HEK293 (cell line): Measurements from ENCODE around the gene PP2D1.
A peak's percentile ranks its signal among the peaks of the same experiment; 100 is the strongest.

Experiments
- GLIS2 ChIP-seq: fragments of 450-650 bp; formaldehyde crosslinking; IDR thresholded peaks from 2 replicates; pipeline ENCODE4 v1.5.1; 2016; ENCODE audit warnings: missing biosample characterization, missing genetic modification characterization
- HOXA7 ChIP-seq: sonication (generic); formaldehyde crosslinking; IDR thresholded peaks from 2 replicates; pipeline ENCODE4 v1.8.1; 2022; ENCODE audit warnings: missing genetic modification reagents, borderline replicate concordance
- HOXC10 ChIP-seq: sonication (generic); formaldehyde crosslinking; IDR thresholded peaks from 2 replicates; pipeline ENCODE4 v1.8.1; 2023; ENCODE audit warnings: mild to moderate bottlenecking, missing genetic modification reagents
- IKZF3 ChIP-seq: fragments of 450-650 bp; IDR thresholded peaks from 2 replicates; pipeline ENCODE4 v1.5.0; 2018; ENCODE audit warnings: missing biosample characterization, mild to moderate bottlenecking, missing genetic modification characterization, moderate library complexity
- OSR2 ChIP-seq: fragments of 450-650 bp; formaldehyde crosslinking; IDR thresholded peaks from 2 replicates; pipeline ENCODE4 v1.5.1; 2016; ENCODE audit warnings: missing biosample characterization, missing genetic modification characterization
- PRDM6 ChIP-seq: fragments of 450-650 bp; formaldehyde crosslinking; IDR thresholded peaks from 2 replicates; pipeline ENCODE4 v1.5.1; 2017; ENCODE audit warnings: missing biosample characterization, missing genetic modification characterization
- REPIN1 ChIP-seq: fragments of 450-650 bp; formaldehyde crosslinking; IDR thresholded peaks from 2 replicates; pipeline ENCODE4 v1.5.1; 2017; ENCODE audit warnings: missing biosample characterization, missing genetic modification characterization, low read depth
- TSHZ1 ChIP-seq: fragments of 450-650 bp; formaldehyde crosslinking; IDR thresholded peaks from 2 replicates; pipeline ENCODE4 v1.5.1; 2016; ENCODE audit warnings: missing biosample characterization, missing genetic modification characterization, borderline replicate concordance
- ZBTB1 ChIP-seq: fragments of 450-650 bp; formaldehyde crosslinking; IDR thresholded peaks from 2 replicates; pipeline ENCODE4 v1.5.1; 2016; ENCODE audit warnings: missing biosample characterization, missing genetic modification characterization
- ZBTB44 ChIP-seq: fragments of 450-650 bp; IDR thresholded peaks from 2 replicates; pipeline ENCODE4 v1.5.1; 2018; ENCODE audit warnings: missing biosample characterization, mild to moderate bottlenecking, missing genetic modification characterization
- ZBTB8A ChIP-seq: fragments of 450-650 bp; formaldehyde crosslinking; IDR thresholded peaks from 2 replicates; pipeline ENCODE4 v1.5.1; 2016; ENCODE audit warnings: missing biosample characterization, missing genetic modification characterization
- ZFP37 ChIP-seq: fragments of 450-650 bp; formaldehyde crosslinking; IDR thresholded peaks from 2 replicates; pipeline ENCODE4 v1.5.1; 2016; ENCODE audit warnings: missing biosample characterization, missing genetic modification characterization
- ZFP69B ChIP-seq: fragments of 450-650 bp; formaldehyde crosslinking; IDR thresholded peaks from 2 replicates; pipeline ENCODE4 v1.5.1; 2016; ENCODE audit warnings: missing biosample characterization, missing genetic modification characterization
- ZNF146 ChIP-seq: fragments of 450-650 bp; formaldehyde crosslinking; IDR thresholded peaks from 2 replicates; pipeline ENCODE4 v1.5.1; 2016; ENCODE audit warnings: missing biosample characterization, missing genetic modification characterization
- ZNF157 ChIP-seq: fragments of 450-650 bp; formaldehyde crosslinking; IDR thresholded peaks from 2 replicates; pipeline ENCODE4 v1.5.1; 2016; ENCODE audit warnings: missing biosample characterization, missing genetic modification characterization
- ZNF16 ChIP-seq: fragments of 450-650 bp; formaldehyde crosslinking; IDR thresholded peaks from 2 replicates; pipeline ENCODE4 v1.5.1; 2016; ENCODE audit warnings: low read depth, missing biosample characterization, missing genetic modification characterization
- ZNF174 ChIP-seq: fragments of 450-650 bp; formaldehyde crosslinking; IDR thresholded peaks from 2 replicates; pipeline ENCODE4 v1.5.0; 2017; ENCODE audit warnings: missing biosample characterization, mild to moderate bottlenecking, missing genetic modification characterization
- ZNF184 ChIP-seq: fragments of 450-650 bp; IDR thresholded peaks from 2 replicates; pipeline ENCODE4 v1.5.1; 2018; ENCODE audit warnings: missing biosample characterization, mild to moderate bottlenecking, missing genetic modification characterization
- ZNF2 ChIP-seq: fragments of 450-650 bp; formaldehyde crosslinking; IDR thresholded peaks from 2 replicates; pipeline ENCODE4 v1.5.1; 2016; ENCODE audit warnings: missing biosample characterization, missing genetic modification characterization
- ZNF211 ChIP-seq: fragments of 450-650 bp; formaldehyde crosslinking; IDR thresholded peaks from 2 replicates; pipeline ENCODE4 v1.5.1; 2016; ENCODE audit warnings: low read depth, missing biosample characterization, missing genetic modification characterization
- ZNF223 ChIP-seq: fragments of 450-650 bp; formaldehyde crosslinking; IDR thresholded peaks from 2 replicates; pipeline ENCODE4 v1.5.1; 2016; ENCODE audit warnings: missing biosample characterization, missing genetic modification characterization
- ZNF23 ChIP-seq: fragments of 450-650 bp; formaldehyde crosslinking; IDR thresholded peaks from 2 replicates; pipeline ENCODE4 v1.5.1; 2016; ENCODE audit warnings: missing biosample characterization, missing genetic modification characterization, borderline replicate concordance
- ZNF248 ChIP-seq: fragments of 450-650 bp; formaldehyde crosslinking; IDR thresholded peaks from 2 replicates; pipeline ENCODE4 v1.5.1; 2017; ENCODE audit warnings: missing biosample characterization, missing genetic modification characterization
- ZNF350 ChIP-seq: fragments of 450-650 bp; formaldehyde crosslinking; IDR thresholded peaks from 2 replicates; pipeline ENCODE4 v1.5.0; 2017; ENCODE audit warnings: missing biosample characterization, mild to moderate bottlenecking, missing genetic modification characterization
- ZNF449 ChIP-seq: fragments of 450-650 bp; formaldehyde crosslinking; IDR thresholded peaks from 2 replicates; pipeline ENCODE4 v1.5.1; 2017; ENCODE audit warnings: missing biosample characterization, mild to moderate bottlenecking, missing genetic modification characterization, moderate library complexity
- ZNF521 ChIP-seq: fragments of 450-650 bp; formaldehyde crosslinking; IDR thresholded peaks from 2 replicates; pipeline ENCODE4 v1.5.1; 2017; ENCODE audit warnings: missing biosample characterization, mild to moderate bottlenecking, missing genetic modification characterization
- ZNF610 ChIP-seq: fragments of 450-650 bp; formaldehyde crosslinking; IDR thresholded peaks from 2 replicates; pipeline ENCODE4 v1.5.1; 2016; ENCODE audit warnings: missing biosample characterization, missing genetic modification characterization, borderline replicate concordance
- ZNF658 ChIP-seq: fragments of 450-650 bp; formaldehyde crosslinking; IDR thresholded peaks from 2 replicates; pipeline ENCODE4; 2016; ENCODE audit warnings: missing biosample characterization, missing genetic modification characterization
- ZNF670 ChIP-seq: fragments of 450-650 bp; formaldehyde crosslinking; IDR thresholded peaks from 2 replicates; pipeline ENCODE4 v1.5.1; 2016; ENCODE audit warnings: missing biosample characterization, missing genetic modification characterization, low read depth
- ZNF692 ChIP-seq: fragments of 450-650 bp; formaldehyde crosslinking; IDR thresholded peaks from 2 replicates; pipeline ENCODE4 v1.5.1; 2016; ENCODE audit warnings: missing biosample characterization, missing genetic modification characterization
- ZNF785 ChIP-seq: fragments of 450-650 bp; formaldehyde crosslinking; IDR thresholded peaks from 2 replicates; pipeline ENCODE4 v1.5.1; 2016; ENCODE audit warnings: missing biosample characterization, missing genetic modification characterization
- ZSCAN16 ChIP-seq: fragments of 450-650 bp; formaldehyde crosslinking; IDR thresholded peaks from 2 replicates; pipeline ENCODE4 v1.5.1; 2016; ENCODE audit warnings: missing biosample characterization, missing genetic modification characterization
- ZSCAN30 ChIP-seq: fragments of 450-650 bp; IDR thresholded peaks from 2 replicates; pipeline ENCODE4 v1.5.1; 2018; ENCODE audit warnings: missing biosample characterization, mild to moderate bottlenecking, missing genetic modification characterization, moderate library complexity

PP2D1 gene

GRCh38 chr3:20041197-20041780 is 29.2 kb upstream of the PP2D1 start (continued):
- TF ChIP-seq ZNF248 (tag by site-specific recombination) = no peak
- TF ChIP-seq ZNF16 (tag by site-specific recombination) = no peak
- TF ChIP-seq ZNF785 (tag by site-specific recombination) = 0 out of 2 replicates have a peak, but pooled peaks have one; percentile 1
- no peak for TF ChIP-seq ZNF223
- TF ChIP-seq ZNF670 (tag by site-specific recombination) = no peak
- TF ChIP-seq ZNF350 (tag by site-specific recombination) = no peak
- no peak for TF ChIP-seq HOXA7
- no peak for TF ChIP-seq ZNF23 (tag by site-specific recombination)
- no peak for TF ChIP-seq GLIS2 (tag by site-specific recombination)
- no peak for TF ChIP-seq ZBTB8A (tag by site-specific recombination)
- peak; percentile 15; the same call in 1 of the 2 replicates for TF ChIP-seq TSHZ1 (tag by site-specific recombination)
- no peak for TF ChIP-seq PRDM6 (tag by site-specific recombination)
- no peak for TF ChIP-seq ZNF157 (tag by site-specific recombination)
- no peak for TF ChIP-seq ZNF521 (tag by site-specific recombination)
- no peak for TF ChIP-seq ZNF449 (tag by site-specific recombination)
- no peak; the same call in 1 of the 2 replicates for TF ChIP-seq IKZF3 (tag by site-specific recombination)
- no peak for TF ChIP-seq HOXC10
- TF ChIP-seq ZNF146 (tag by site-specific recombination) = no peak
- no peak for TF ChIP-seq ZFP37 (tag by site-specific recombination)
- no peak for TF ChIP-seq ZNF174 (tag by site-specific recombination)
- TF ChIP-seq ZNF610 (tag by site-specific recombination) = no peak
- TF ChIP-seq ZNF2 (tag by site-specific recombination) = peak; percentile 88
- no peak for TF ChIP-seq ZSCAN16 (tag by site-specific recombination)
- no peak for TF ChIP-seq ZFP69B (tag by site-specific recombination)
- TF ChIP-seq ZNF692 (tag by site-specific recombination) = no peak
- TF ChIP-seq ZSCAN30 = peak; percentile 31; the same call in 1 of the 2 replicates
- no peak; the same call in 1 of the 2 replicates for TF ChIP-seq OSR2 (tag by site-specific recombination)
- no peak for TF ChIP-seq ZNF184 (tag by site-specific recombination)
- no peak for TF ChIP-seq ZBTB1 (tag by site-specific recombination)
- no peak for TF ChIP-seq ZBTB44 (tag by site-specific recombination)
- TF ChIP-seq ZNF211 (tag by site-specific recombination) = no peak
- TF ChIP-seq ZNF658 (tag by site-specific recombination) = no peak
- no peak; the same call in 1 of the 2 replicates for TF ChIP-seq REPIN1 (tag by site-specific recombination)
